Endothelial cell (in vitro differentiated cells): ENCODE measurements around the gene ALG8. TPM values are rescaled to one million over a fixed set of nuclear protein-coding genes. Genes with fewer than 3 reads are reported as not detected.

Source experiments
- DNase-seq: peaks from one replicate; pipeline ENCODE4 v3.0.0; 2021; ENCODE audit warnings: low spot score
- H3K27ac Mint-ChIP-seq: one replicate; pipeline ENCODE4 v1.8.0; 2021; ENCODE audit warnings: mixed read lengths, inconsistent platforms; ENCODE audit not compliant: unreplicated experiment
- H3K27me3 Mint-ChIP-seq: one replicate; pipeline ENCODE4 v1.8.0; 2021; ENCODE audit warnings: mild to moderate bottlenecking, moderate library complexity, mixed read lengths, inconsistent platforms; ENCODE audit not compliant: unreplicated experiment
- H3K36me3 Mint-ChIP-seq: one replicate; pipeline ENCODE4 v1.8.0; 2021; ENCODE audit warnings: mild to moderate bottlenecking, low read depth, mixed read lengths, inconsistent platforms; ENCODE audit not compliant: unreplicated experiment
- H3K4me1 Mint-ChIP-seq: one replicate; pipeline ENCODE4 v1.8.0; 2021; ENCODE audit warnings: mild to moderate bottlenecking, mixed read lengths, inconsistent platforms; ENCODE audit not compliant: unreplicated experiment
- H3K4me3 Mint-ChIP-seq: one replicate; pipeline ENCODE4 v1.8.0; 2021; ENCODE audit warnings: mild to moderate bottlenecking, mixed read lengths, inconsistent platforms; ENCODE audit not compliant: unreplicated experiment
- H3K9me3 Mint-ChIP-seq: one replicate; pipeline ENCODE4 v1.8.0; 2021; ENCODE audit warnings: mixed read lengths, inconsistent platforms; ENCODE audit not compliant: unreplicated experiment
- total RNA-seq: library from RNA; stranded (reverse); fragmentation: NEBNext Ultra II Directional; extraction: Animal tissue kit (Norgen Biotek cat#: 25700); gene quantifications from one replicate; pipeline ENCODE4 v1.2.1, GENCODE V29; 2021; ENCODE audit not compliant: unreplicated experiment
- TF ChIP-seq, protein P1 (sequence below): fragments of 200-600 bp; sonication (generic); IDR thresholded peaks from one replicate; pipeline ENCODE4 v1.5.0; 2021; ENCODE audit warnings: antibody characterized with exemption; ENCODE audit not compliant: unreplicated experiment

The ALG8 gene
- total RNA-seq, 1 donor from 2014 or later: 31.4 TPM

DNA sequence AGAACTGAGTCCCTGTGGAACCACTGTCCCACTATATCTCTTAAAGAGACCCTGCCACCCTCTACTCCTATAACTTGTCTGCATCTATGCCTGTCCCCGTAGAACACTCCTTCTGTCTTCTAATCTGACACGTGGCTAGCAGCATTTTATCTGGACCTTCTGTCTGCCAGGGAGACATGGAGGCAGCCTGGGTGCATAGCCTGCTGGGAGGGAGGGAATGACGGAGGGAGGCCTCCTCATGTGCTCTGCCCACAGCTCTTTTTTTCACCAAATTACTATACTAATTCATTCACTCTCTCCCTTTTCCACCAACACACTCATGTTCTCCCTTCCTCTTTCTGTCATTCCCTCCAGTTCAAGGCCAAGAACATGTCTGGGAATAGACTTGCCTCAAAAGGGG lies 83.3 kb downstream of the ALG8 start:
- Mint-ChIP-seq H3K27ac (no peak overlapping the region), H3K4me3 (no peak overlapping the region), H3K27me3 (no peaks in the 10 kb centered on the region), H3K4me1 (peaks cover 3% of the 10 kb centered on the region), H3K36me3 (no peaks in the 10 kb centered on the region), H3K9me3 (no peaks in the 10 kb centered on the region)
- DNase-seq: no peak
- TF ChIP-seq, protein P1, sequence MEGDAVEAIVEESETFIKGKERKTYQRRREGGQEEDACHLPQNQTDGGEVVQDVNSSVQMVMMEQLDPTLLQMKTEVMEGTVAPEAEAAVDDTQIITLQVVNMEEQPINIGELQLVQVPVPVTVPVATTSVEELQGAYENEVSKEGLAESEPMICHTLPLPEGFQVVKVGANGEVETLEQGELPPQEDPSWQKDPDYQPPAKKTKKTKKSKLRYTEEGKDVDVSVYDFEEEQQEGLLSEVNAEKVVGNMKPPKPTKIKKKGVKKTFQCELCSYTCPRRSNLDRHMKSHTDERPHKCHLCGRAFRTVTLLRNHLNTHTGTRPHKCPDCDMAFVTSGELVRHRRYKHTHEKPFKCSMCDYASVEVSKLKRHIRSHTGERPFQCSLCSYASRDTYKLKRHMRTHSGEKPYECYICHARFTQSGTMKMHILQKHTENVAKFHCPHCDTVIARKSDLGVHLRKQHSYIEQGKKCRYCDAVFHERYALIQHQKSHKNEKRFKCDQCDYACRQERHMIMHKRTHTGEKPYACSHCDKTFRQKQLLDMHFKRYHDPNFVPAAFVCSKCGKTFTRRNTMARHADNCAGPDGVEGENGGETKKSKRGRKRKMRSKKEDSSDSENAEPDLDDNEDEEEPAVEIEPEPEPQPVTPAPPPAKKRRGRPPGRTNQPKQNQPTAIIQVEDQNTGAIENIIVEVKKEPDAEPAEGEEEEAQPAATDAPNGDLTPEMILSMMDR: no peak

DNA sequence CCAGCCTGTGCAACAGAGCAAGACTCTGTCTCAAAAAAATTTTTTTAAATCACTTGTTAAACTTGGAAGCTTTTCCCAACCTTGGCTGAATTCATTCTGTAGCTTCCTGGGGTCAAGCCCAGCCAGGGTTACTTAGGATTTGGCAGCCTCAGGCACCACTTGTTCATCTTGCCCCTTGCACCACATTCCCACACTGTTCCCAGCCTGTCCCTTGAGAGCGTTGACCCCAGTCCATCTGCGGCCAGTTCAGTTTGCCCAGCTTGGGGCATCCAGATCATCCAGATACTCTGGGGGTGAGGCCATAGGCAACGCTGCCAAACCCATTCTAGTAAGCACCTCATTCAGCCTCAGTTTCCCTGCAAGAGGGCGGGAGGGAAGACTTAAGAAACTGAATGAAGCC lies 84.5 kb downstream of the ALG8 start:
- DNase-seq: no peak
- TF ChIP-seq, protein P1: no peak
- no peak overlapping the region for H3K4me3 Mint-ChIP-seq
- H3K27me3 Mint-ChIP-seq: peaks cover 2% of the 10 kb centered on the region
- H3K9me3 Mint-ChIP-seq: no peaks in the 10 kb centered on the region
- no peak overlapping the region for H3K27ac Mint-ChIP-seq
- peaks cover 9% of the 10 kb centered on the region for H3K4me1 Mint-ChIP-seq
- no peaks in the 10 kb centered on the region for H3K36me3 Mint-ChIP-seq

DNA sequence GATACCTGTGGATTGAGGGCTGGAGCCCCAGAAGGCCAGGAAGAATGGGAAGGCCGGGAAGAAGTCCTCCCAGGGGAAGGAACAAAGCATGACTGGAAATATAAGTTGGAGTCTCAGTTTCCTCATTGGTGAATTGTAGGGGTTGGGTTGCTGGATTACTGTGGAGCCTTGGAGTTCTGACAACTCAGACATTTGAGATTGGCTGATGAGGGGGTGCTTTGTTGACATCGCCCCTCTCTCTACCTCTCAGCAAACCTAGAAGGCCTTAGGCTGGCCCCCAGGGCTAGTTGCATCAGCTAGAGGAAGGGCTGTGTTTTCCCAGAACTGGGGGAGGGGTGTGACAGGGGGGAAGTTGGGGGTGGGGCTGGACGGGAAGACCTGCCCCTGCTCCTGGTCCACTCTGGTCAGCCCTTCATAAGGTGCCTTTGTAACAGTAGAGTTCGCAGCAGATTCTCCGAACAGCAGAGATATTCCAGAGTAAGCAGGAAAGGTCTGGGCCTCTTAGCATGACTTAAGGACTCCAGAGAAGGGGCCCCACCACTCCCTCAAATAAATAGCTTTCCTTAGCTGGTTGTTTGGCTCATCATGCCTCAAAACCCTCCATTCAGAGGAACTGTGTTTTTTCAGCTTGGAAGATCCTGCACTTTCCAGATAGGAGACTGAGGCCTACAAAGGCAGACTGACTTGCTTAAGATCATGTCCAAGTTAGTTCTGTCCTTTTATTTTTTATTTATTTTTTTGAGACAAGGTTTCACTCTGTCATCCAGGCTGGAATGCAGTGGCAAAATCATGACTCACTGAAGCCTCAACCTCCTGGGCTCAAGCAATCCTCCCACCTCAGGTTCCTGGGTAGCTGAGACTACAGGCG lies 88.2 kb downstream of the ALG8 start:
- H3K4me1 Mint-ChIP-seq: peaks cover 11% of the 10 kb centered on the region
- H3K27ac Mint-ChIP-seq: peak overlapping the region; percentile 67
- TF ChIP-seq, protein P1: no peak
- no peaks in the 10 kb centered on the region for H3K9me3 Mint-ChIP-seq
- H3K4me3 Mint-ChIP-seq: no peak overlapping the region
- H3K36me3 Mint-ChIP-seq: no peaks in the 10 kb centered on the region
- H3K27me3 Mint-ChIP-seq: peaks cover 2% of the 10 kb centered on the region
- DNase-seq: no peak

Other genes starting within 250 kb of the ALG8 start
- 40.9 TPM for gene INTS4, start 145.0 kb downstream of the ALG8 start, total RNA-seq
- 0.97 TPM for gene KCTD14, start 116.3 kb downstream of the ALG8 start, total RNA-seq
- not detected for gene THRSP, start 75.8 kb downstream of the ALG8 start, total RNA-seq
- gene NDUFC2, start 59.8 kb downstream of the ALG8 start, total RNA-seq: 203 TPM
- gene KCTD21, start 49.0 kb upstream of the ALG8 start, total RNA-seq: 11.4 TPM
- gene USP35, start 49.3 kb upstream of the ALG8 start, total RNA-seq: 26.0 TPM